Stimulated activated CD4-positive, alpha-beta T cell treated with anti-CD3 and anti-CD28 coated beads, Interleukin-1b, Interleukin-23, amount 100 ng/mL, for 1 hour (primary cell): ENCODE measurements around the gene TUT7.
"Not testable (repeated sequence)": the region's sequence is repeated elsewhere in the genome, so short reads cannot be mapped to it uniquely, and the experiment has no call there.

Experiments
- DNase-seq, 2 donors: peaks; one replicate each; pipeline ENCODE4 v3.0.0-alpha.2; 2020; ENCODE audit warnings: low read depth in 2 of 2

Gene TUT7

GRCh38 chr9:86354011-86354817 lies at the start of gene TUT7:
Gene TUT7, minus strand, starts transcription at chr9:86354410. Its CDS starts 1,211 bp downstream, at chr9:86353199.
- DNase-seq, result peak; percentile 82 to 93

- no peak for DNase-seq
Observed at GRCh38 chr9:86402591-86402990, 48.4 kb upstream of the TUT7 start.

- DNase-seq, result no peak
Observed at GRCh38 chr9:86396412-86396811, 42.2 kb upstream of the TUT7 start.

- not testable (repeated sequence) for DNase-seq
Observed at GRCh38 chr9:86390184-86390583, 36.0 kb upstream of the TUT7 start.

- no peak for DNase-seq
Observed at GRCh38 chr9:86389628-86390027, 35.4 kb upstream of the TUT7 start.

GRCh38 chr9:86387376-86387775 lies 33.2 kb upstream of the TUT7 start:
- no peak for DNase-seq

GRCh38 chr9:86383000-86383399 lies 28.8 kb upstream of the TUT7 start:
- DNase-seq, result not testable (repeated sequence)

- no peak for DNase-seq
Observed at GRCh38 chr9:86376016-86376415, 21.8 kb upstream of the TUT7 start.

GRCh38 chr9:86369810-86370209 lies 15.6 kb upstream of the TUT7 start:
- DNase-seq, result no peak

- no peak for DNase-seq
Observed at GRCh38 chr9:86368871-86369521, 14.8 kb upstream of the TUT7 start.

- DNase-seq, result no peak
Observed at GRCh38 chr9:86361176-86361575, 7.0 kb upstream of the TUT7 start.

GRCh38 chr9:86359151-86359879 lies 5.1 kb upstream of the TUT7 start:
- DNase-seq, result no peak

GRCh38 chr9:86356871-86357866 lies 3.0 kb upstream of the TUT7 start:
- DNase-seq, result no peak

GRCh38 chr9:86355814-86356213 lies 1.6 kb upstream of the TUT7 start:
- no peak for DNase-seq

GRCh38 chr9:86354818-86355309 lies 654 bp upstream of the TUT7 start:
- DNase-seq, result no peak

GRCh38 chr9:86353655-86354010 lies 577 bp downstream of the TUT7 start:
- DNase-seq, result no peak

GRCh38 chr9:86352440-86353077 lies 1.7 kb downstream of the TUT7 start:
- no peak for DNase-seq

GRCh38 chr9:86351880-86352279 lies 2.3 kb downstream of the TUT7 start:
- no peak for DNase-seq

GRCh38 chr9:86350006-86350760 lies 4.0 kb downstream of the TUT7 start:
- DNase-seq, result no peak

- DNase-seq, result no peak
Observed at GRCh38 chr9:86349271-86349670, 4.9 kb downstream of the TUT7 start.
